Measurements from ENCODE around the gene STOML1.

Gene STOML1, protein sequence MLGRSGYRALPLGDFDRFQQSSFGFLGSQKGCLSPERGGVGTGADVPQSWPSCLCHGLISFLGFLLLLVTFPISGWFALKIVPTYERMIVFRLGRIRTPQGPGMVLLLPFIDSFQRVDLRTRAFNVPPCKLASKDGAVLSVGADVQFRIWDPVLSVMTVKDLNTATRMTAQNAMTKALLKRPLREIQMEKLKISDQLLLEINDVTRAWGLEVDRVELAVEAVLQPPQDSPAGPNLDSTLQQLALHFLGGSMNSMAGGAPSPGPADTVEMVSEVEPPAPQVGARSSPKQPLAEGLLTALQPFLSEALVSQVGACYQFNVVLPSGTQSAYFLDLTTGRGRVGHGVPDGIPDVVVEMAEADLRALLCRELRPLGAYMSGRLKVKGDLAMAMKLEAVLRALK

DNA sequence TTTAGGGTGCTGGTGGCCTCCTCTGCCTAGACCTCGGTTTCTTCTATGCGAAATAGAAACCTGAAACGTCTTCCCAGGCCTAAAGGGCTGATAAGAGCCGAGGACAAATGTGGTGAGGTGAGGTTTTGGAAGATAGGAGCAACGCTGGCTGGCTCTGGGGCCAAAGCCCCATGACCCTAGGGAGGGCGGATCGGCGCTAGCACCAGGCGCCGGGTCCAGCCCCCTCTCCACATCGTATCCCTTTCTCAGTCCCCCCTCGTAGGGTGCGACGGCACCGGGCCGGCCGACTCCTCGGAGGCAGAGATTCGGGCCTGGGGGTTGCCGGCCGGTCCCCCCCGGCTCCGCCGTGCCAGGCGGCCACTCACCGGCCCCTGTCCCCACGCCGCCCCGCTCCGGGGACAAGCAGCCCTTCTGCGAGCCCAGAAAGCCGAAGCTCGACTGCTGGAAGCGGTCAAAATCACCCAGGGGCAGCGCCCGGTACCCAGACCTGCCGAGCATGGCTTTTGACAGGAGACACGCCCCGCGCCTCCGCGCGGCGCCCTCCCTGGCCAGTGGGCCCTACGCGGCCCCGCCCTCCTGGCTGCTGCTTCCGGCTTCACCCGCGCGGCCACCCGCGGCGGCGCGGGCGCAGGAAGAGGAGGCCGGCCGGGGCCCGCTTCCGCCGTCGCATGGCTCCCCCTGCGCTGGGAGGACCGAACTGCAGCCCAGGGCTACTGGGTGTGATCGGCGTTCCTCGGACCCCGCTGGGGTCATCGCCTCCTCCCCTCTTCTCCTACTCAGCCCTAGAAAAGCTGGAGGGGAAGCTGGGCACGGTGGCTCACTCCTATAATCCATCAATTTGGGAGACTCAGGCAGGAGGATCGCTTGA lies at the start of gene STOML1:
Gene STOML1, minus strand, starts transcription at position 570 of the 868 bp plus-strand sequence. Its CDS starts 72 bp downstream, at position 498.
- peak; percentile 83 for DNase-seq (ENCODE audit: extremely low read depth in 1 of 2, low read depth in 1 of 2)

DNA sequence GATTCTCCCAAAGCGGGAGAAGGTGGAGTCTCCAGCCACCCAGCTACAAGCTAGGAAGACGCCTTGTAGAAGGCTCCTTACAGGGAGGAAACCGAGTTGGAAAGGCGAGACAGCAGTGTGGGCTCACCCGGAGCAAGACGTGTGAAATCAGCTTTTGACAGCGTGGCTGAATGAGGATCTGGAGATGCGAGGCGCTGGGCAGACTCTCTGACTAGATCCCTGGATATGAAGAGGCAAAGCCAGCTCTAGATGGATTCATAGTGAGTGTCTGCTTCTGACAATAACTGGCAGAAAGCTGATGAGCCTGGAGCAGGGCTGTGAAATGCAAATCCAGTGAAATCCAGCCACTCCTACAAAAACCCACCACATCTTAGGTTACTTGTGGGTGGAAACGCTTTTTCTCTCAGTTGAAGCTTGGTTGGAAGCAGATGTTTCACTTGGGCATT lies 49.2 kb upstream of the STOML1 start:
- no peak for DNase-seq (ENCODE audit: extremely low read depth in 1 of 2, low read depth in 1 of 2)

DNA sequence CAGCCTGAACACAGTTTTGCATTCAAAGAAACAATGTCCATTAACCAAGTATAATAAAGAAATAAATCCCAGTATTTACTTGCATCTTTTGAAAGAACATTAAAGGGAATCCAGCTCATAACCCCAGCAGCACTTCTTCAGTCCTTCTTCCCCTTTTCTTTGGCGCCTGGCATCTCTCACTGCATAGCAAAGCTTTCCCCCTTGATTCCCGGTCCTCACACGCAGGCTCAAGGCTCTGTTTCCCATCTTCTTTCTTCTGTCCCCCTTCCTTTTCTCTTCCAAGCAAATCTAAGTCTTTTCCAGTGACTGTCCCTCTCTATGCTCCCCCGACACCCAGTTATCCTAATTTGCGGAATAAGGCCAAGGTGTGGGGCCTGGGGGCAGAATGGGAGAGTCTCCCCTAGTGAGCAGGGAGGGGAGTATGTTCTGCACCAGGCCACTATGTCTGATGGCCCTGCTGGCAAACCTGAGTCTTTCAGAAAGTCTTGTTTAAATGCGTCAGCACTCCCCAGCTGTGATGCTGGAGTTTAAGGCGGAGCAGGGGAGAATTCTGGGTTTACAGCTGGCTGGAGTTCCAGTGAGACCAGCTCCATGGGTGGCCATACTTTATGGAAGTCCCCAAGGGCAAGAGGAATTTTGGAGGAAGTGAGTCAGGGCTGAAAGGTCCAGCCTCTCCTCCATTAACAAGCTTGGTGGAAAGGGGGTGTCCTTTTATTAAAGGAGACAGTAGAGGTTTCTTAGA lies 48.2 kb upstream of the STOML1 start:
- no peak for DNase-seq (ENCODE audit: extremely low read depth in 1 of 2, low read depth in 1 of 2)

DNA sequence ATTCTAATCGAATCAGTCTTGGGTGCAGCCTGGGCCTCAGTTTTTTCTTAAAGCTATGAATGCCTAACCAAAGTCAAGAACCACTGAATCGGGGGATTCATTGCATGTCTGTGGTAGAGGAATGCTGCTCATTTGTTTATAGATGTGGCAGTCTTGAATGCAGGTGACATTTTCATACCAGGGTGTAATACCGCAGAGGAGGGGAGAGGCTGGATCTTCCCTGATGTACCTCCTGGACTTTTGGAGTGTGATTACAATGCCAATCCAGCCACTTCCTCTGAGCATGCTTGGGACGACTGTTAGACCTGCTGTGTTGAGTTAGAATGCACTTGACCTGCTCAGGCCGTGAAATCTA lies 47.5 kb upstream of the STOML1 start:
- no peak for DNase-seq (ENCODE audit: extremely low read depth in 1 of 2, low read depth in 1 of 2)

DNA sequence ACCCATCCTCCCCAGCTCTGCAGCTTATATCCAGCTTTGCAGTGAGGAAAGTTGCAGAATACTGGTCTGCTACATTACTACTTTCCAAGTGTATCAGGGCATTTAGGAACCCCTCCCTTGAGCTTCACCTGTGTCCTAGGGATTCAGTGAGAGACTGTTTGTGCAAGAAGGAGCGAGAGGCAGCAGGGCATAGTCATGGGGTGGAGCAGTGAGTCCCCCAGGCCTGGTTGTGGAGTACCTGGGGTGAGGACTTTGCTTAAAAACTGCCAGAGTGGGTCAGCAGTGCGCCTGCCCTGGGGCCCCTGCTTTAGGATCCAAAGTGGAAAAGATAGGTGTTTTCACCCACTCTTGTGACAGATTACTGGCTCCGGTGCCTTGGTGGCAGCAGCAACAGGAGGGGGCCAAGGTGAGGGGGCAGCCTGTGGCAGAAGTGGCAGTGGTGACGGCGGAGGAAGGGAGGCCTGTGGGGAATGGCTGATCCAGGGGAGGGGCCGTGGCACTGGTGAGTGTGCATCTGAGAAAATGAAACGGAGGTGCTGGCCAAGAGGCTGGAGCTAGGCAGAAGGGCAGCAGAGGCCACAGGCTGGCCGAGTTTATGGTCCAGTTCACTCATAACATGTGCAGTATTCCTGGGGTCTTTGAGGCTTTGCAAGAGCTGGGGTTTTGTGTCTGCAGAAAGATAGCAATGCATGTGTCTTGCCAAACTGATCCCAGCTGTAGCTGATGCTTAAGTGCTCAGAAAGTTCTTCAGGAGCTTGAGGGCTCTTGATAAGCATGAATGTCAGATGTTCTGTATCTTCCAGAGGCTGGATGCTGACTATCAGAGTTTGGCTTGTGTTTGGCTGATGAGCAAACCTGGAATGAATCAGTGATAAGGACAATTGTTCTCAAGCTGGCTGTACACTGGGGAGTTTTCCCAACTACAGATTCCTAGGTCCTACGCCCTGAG lies 46.9 kb upstream of the STOML1 start:
- no peak for DNase-seq (ENCODE audit: extremely low read depth in 1 of 2, low read depth in 1 of 2)

DNA sequence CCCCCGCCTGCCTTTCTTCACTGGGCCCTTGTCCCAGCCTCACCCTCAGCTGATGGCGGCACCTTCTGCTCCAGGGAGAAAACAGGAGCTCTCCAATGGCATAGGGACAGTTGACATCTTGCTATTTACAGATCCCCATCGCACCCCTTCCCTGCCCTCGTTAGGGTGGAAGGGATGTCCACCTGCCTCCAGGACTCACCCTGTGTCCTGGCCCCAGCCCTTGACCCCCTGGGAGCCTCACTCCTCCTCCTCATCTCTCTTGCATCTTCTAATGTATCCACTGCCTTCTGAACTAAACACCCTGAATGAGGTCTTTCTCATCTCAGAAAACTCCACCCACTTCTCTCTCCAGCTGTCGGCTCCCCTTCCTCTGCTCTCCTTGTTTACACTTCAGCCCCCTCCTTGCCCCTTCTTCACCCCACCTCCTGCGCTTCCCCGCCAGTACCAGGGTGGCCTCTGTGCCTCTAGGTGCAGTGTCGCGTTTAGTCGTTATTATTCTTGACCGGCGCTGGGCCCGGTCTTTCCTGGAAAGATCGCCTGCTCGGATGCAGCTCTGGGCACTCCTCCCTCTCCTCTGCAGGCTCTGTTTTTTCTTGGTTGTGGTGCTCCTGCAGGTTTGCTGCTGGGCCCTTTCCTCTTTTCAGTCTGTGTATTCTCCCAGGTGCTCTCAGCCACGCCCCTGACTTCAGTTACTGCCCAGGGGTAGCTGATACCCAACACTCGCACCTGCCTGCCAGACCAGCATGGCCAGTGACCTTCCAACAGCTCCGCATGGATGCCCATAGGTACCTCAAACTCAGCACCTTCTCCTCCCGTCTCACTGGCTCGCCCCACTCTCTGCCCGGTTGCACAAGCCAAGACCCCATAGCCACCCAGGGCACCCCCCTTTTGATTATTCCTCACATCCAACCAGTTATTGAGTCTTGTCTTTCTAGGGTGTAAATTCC lies 45.3 kb upstream of the STOML1 start:
- DNase-seq (ENCODE audit: extremely low read depth in 1 of 2, low read depth in 1 of 2) = no peak

DNA sequence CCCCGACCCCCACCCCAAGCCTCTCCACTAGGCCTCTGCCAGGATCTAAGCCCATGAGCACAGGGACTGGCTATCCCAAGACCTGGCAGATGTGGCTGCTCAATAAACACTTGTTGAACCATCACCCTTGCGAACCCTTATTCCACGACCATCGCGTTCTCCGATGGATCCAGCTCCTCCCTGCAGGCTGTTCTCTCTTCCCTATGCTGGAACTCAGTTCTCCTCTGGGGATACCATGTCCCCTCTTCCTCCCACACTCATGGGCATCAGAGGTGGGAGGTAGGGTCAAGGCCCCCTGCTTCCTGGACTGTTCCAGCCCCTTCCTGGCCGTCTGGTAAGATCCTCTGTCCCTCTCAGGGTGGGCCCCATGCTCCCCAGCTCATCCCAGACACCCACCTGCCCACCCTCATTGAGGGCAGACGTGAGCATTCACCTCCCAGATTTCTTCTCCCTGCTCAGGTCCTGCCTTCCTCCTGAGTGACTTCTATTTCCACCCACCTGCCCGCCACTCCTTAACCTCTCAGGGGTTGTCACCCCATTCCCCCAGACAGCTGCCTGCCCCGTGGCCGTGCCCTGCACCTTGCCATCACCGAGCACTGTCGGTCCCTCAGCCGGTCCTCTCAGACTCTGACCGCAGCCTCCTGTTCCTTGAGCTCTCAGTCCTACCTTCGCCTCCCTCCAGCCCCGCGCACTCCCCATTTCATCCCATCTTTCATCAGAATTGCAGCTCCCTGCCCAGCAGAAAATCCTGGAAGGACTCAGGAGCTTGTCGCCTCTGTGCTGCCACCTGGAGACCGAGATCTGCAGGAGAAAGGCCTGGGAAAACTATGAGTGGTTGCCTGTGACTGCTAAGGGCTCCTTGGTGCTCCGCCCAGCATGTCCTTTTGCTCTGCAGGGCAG lies 44.4 kb upstream of the STOML1 start:
- no peak for DNase-seq (ENCODE audit: extremely low read depth in 1 of 2, low read depth in 1 of 2)

DNA sequence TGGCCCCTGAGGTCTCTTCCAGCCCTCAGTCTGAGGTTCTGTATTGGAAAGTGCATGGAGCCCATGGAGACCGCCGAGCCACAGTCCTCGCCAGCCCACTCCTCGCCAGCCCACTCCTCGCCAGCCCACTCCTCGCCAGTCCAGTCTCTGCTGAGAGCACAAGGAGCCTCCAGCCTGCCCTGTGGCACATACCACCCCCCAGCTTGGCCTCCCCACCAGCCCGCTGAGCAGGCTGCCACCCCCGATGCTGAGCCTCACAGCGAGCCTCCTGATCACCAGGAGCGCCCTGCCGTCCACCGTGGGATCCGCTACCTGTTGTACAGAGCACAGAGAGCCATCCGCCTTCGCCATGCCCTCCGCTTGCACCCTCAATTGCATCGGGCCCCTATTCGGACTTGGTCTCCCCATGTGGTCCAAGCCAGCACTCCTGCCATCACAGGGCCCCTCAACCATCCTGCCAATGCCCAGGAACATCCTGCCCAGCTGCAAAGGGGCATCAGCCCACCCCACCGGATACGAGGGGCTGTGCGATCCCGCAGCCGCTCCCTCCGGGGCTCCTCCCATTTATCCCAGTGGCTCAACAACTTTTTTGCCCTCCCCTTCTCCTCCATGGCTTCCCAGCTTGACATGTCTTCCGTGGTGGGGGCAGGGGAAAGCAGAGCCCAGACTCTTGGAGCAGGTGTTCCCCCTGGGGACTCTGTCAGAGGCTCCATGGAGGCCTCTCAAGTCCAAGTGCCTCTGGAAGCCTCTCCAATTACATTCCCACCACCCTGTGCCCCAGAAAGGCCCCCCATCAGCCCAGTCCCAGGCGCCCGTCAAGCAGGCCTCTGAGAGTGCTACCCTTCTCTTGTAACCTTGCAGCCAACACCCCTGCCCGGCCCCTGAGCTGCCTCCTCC lies 43.3 kb upstream of the STOML1 start:
- no peak for DNase-seq (ENCODE audit: extremely low read depth in 1 of 2, low read depth in 1 of 2)

DNA sequence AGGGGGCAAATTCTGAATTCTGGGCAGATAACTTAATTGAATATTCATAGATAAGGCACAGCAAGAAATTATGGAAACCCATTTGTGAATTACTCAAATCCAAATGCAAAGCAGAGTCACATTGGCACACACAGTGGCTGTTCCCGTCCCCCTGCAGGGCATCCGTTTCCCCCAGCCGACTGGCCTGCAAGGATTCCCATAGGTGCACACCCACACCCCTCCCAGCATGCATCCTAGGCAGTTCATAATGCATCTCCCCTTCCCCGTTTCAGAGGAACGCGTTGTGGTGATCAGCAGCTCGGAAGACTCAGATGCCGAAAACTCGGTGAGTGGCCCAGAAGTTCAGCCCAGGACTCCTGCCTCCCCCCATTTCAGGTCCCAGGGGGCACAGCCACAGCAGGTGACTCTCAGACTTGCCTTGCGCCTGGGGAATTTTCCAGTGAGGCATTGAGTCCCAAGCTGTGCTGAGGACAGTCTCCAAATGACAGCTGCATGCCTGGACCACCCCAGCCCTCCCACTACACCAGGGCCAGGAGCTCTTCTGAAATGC lies 42.2 kb upstream of the STOML1 start:
- DNase-seq (ENCODE audit: extremely low read depth in 1 of 2, low read depth in 1 of 2) = no peak

DNA sequence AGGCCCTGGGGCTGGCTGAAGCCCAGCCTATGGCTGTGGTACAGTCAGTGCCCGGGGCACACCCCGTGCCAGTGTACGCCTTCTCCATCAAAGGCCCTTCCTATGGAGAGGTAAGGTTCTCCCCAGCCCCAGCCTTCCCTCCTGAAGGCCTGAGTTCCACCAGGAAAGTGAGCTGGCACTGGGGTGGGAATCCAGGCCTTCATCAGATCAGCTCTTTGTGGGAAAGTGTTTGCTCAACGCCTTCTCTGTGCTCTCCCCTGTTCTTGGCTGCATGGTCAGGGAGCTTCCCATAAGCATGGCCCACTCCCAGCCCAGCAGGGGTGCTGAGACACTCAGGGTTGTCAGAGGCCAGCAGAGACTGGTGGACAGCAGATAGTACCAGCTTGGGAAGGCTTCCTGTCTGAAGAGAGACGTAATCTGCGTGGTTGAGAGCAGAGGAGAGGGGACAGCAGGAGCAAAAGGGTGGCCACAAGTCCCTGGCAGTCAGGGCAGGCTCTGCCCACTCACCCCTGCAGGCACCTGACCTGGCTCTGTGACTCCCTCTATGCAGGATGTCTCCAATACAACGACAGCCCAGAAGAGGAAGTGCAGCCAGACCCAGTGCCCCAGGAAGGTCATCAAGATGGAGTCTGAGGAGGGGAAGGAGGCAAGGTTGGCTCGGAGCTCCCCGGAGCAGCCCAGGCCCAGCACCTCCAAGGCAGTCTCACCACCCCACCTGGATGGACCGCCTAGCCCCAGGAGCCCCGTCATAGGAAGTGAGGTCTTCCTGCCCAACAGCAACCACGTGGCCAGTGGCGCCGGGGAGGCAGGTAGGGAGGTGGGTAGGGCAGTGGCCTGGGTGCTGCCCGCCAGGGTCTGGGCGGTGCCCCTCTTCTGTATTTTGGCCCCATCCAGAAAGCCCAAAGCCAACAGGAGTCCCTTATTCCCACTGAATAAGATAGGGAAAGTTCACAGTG lies 40.8 kb upstream of the STOML1 start:
- DNase-seq (ENCODE audit: extremely low read depth in 1 of 2, low read depth in 1 of 2) = no peak

DNA sequence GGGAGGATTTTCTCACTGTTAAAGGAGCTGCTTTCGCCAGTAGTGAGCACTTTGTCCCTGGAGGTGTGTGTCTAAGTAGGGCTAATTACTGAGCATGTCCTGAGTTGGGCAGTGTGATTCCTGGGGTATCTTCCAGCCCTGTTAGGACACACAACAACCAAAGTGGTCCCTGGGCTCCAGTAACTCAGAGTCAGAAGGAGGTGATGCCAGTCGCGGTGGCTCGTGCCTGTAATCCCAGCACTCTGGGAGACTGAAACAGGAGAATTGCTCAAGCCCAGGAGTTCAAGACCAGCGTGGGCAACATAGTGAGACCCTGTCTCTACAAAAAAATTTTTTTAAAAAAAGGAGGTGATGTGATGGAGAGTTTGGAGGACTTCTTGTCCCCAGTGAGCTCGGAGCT lies 40.0 kb upstream of the STOML1 start:
- DNase-seq (ENCODE audit: extremely low read depth in 1 of 2, low read depth in 1 of 2) = no peak

DNA sequence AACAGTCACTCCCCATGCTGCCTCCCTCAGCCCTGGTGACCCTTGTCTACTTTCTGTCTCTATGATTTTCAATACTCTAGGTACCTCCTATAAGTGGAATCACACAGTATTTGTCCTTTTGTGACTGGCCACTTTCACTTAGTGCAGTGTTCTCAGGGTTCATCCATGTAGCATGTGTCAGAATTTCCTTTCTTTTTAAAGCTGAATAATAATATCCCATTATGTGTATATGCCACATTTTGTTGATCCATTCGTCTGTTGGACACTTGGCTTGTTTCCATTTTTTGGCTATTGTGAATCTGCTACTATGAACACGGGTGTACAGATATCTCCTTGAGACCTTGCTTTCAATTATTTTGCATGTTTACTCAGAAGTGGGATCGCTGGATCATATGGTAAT lies 36.6 kb upstream of the STOML1 start:
- DNase-seq (ENCODE audit: extremely low read depth in 1 of 2, low read depth in 1 of 2) = no peak

DNA sequence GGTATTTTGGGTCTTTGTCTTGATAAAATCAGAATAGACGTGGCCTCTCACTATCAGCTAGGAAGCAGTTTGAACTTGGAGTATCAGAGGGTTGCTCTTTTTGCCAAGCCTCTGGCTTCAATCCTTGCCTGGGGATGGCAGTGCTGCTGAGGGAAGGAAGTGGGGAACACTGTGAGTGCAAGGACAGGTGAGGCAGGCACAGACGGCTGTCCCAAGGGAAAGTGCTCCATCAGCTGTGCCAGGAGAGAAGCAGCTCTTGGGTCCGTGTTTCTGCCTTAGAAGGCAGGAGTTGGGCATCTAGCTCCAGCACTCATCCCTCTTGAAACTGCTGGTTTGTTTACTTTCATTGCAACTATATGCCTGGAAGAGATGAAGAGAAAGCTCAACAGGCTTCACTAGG lies 35.6 kb upstream of the STOML1 start:
- no peak for DNase-seq (ENCODE audit: extremely low read depth in 1 of 2, low read depth in 1 of 2)

DNA sequence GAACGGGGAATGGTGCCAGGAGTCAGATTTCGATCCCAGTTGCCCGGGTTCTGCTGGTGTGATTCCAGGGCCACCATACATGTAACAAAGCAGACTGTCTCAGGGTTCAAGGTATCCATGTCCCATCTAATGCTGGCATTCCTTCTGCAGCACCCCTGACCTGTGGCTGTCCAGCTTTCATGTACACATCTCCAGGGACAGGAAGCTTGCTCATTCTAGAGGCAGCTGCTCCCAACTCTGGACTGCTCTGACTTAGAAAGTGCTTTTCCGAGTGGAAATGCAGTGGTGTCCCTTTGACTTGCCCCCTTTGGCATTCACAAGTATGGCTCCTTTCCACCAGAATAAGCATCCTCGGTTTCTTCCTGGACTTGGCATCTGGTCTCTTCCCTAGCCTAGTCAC lies 33.3 kb upstream of the STOML1 start:
- DNase-seq (ENCODE audit: extremely low read depth in 1 of 2, low read depth in 1 of 2) = no peak

DNA sequence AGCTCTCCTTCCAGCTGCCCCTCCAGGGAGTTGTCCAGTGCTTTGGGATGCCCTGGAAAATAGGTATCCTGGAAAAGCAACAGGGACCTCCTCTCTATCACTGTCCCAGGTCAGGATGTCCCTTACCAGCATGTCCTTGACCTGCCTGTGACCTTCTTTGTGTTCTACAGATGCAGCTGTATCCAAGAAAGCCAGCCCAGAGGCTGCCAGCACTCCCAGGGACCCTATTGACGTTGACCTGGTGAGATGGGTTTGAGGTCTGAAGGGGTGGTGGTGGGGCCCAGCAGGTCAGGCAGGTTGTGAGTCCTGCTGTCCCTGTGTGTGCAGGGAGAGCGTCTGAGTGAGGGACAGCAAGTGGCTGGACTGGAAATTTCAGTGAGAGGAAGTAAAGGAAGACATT lies 32.6 kb upstream of the STOML1 start:
- no peak for DNase-seq (ENCODE audit: extremely low read depth in 1 of 2, low read depth in 1 of 2)
